Measurements from ENCODE around the gene SMC5.
A peak's percentile ranks its signal among the peaks of the same experiment; 100 is the strongest.
"Not testable (repeated sequence)": the region's sequence is repeated elsewhere in the genome, so short reads cannot be mapped to it uniquely, and the experiment has no call there.

Gene SMC5

DNA sequence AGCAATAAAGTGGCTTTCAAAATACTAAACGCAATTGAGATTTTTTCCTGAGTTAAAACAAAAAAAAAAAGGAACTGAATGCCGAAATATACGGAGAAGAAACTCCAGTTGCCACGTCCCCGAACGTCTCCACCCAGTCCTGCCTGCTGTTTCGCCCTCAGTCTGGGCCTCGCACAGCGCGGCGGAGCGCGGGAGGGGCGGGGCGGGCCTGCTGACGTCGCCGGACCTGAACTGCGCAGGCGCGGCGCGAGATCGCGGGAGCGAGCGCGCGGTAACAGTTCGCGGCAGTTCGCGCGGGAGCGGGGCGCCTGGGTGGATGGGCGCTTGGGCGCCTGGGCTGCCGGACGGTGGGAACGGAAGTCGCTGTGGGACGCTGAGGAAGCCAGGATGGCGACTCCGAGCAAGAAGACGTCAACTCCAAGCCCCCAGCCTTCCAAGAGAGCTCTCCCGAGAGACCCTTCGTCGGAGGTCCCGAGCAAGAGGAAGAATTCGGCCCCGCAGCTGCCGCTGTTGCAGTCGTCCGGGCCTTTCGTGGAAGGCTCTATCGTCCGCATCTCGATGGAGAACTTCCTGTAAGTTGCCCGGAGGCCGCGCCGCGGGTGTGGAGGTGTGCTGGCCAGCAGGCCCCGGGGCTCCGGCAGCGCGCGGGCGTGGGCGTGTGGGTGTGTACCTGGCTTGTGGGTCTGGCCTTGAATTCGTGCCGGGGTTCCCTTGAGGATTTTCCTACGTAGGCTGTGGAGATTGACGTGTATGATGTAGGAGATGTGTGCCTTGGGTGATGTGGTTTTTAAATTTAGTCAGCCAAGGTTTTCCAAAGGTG lies at the start of gene SMC5:
Gene SMC5 (plus strand): TSS at position 287 of the 820 bp plus-strand sequence. CDS start 101 bp downstream, at position 388.
- peak; percentile 83 for DNase-seq

DNA sequence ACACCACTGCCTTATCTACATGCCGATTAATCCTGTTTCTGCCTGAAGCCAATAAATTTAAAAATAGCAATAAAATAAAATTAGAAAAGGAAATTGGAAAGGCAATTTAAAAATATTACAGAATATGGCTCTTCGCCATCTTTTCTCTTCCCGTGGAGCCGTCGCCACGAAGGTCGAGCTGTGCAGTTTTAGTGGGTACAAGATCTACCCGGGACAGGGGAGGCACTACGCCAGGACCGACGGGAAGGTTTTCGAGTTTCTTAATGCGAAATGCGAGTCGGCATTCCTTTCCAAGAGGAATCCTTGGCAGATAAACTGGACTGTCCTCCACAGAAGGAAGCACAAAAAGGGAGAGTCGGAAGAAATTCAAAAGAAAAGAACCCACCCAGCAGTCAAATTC lies 41.7 kb upstream of the SMC5 start:
- DNase-seq = no peak

DNA sequence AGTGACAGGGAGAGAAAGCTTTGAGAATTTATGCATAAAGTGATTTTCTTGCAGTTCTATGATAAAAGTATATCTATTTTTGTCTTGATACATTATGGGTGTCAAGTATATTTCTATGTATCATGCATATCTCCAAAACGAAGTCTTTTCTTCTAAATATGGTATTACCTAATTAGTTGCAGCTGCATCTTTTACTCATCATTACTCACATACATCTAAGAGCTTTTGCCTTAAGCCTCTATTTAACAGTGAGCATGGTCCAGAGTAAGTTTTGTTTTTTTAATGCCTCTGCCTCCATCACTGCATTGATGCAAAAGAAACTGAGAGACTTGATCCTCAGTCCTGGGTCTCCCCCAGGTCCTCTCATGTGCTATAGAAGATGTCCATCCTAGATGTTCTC lies 40.0 kb upstream of the SMC5 start:
- peak; percentile 54 for DNase-seq

DNA sequence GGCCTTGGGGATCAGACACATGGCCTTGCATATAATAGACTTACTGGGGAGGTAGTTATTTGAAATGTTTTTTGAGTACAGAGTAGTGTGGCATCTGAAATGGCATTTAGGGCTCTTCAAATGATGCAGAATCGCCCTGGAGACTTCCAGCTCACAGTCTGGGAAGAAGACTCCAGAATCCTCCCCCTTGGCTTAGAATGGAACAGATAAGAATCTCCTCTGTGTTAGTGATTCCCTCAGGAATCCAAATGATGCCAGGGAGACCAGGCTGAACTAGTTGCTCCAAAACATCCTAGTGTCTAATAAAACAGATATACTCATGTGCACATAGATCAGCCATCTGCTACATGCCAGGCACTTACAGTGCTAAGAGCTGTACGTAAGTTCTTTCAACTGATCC lies 38.6 kb upstream of the SMC5 start:
- DNase-seq = no peak

DNA sequence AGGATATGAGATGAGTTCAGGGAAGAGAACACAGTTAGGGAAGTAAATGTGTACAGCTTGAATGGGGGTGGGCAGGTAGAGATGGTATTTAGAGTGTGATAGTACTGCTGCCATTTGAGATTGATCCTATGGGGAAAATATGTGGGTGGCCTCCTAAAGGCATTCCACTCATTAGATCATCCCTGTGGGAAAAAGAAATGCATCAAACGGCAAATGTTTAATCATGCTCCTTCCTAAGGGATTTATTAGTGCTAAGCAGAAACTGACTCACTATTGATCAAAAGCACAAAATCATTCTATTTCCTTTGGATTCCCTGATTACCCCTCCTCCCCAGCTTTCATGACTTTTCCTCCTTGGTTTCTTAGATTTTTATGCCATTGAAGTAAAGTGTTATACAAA lies 36.4 kb upstream of the SMC5 start:
- no peak for DNase-seq

DNA sequence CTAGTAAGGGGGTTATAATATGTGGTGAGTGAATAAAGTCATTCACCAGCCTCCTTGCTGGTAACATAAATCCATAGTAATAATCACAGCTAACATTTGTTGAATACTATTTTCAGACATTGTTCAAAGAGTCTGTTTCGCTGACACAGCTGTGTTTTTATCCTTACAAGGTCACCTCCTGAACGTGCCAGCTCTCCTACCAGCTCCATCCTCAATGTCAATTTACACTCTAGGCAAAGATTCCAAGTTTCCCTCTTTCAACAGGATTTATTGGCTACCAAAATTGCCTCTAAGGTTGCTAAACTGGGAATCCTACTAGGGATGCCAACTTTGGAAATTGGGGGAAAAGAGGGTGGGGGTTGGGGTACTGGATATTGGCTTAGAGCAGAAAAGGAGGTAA lies 30.7 kb upstream of the SMC5 start:
- no peak for DNase-seq

DNA sequence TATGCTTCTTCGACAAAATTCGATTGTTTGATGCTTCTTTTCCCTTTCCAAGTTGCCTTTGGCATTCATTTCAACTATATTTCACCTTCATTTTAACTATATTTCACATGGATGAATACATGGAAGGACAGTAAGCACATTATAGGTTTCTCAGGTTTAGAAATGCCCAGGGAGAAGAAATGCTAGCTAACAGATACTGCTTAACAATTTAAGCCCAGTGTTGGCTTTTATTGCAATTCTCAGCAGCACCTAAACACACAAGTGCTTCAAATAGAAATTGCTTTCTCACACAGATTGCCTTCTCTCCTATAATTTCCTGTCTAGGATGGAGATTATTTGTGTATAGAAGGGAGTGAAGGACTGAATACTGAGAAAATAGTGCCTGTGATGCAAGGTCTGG lies 30.2 kb upstream of the SMC5 start:
- DNase-seq = no peak

DNA sequence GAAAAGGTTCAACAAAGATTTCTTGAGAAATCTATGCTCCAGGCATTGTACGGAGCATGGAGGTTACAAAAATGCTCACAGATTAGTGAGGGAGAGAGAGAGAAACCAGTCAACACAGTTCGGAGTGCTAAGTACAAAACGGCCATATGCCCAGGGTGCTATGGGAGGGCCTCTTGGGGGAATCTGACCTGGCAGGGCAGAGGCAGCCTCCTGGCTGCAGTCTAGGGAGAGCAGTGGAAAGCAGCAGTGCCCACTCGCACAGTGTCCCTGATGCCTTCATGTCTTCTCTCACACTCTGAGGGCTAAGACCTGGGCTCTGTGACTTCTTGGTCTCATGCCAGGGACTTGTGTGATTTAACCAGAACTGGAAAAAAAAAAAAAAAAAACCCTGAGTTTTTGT lies 29.8 kb upstream of the SMC5 start:
- no peak for DNase-seq

DNA sequence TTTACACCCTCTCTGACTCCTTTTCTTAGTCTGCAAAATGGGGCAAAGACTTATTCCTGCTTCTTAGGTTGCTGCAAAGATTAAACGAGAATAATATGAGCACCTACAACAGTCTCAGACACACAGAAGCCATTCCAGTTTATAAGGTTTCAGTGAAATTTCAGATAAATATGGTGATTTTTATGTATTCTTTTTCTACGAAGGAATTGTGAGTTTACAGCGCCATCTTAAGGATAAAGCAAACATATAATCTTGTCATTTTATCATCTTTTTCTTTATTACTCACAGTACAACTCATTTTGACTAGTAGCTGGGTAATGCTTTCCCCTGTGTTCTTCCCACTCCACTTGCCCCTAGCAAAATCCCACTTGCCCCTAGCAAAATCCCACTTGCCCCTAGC lies 29.2 kb upstream of the SMC5 start:
- DNase-seq = peak; percentile 33

DNA sequence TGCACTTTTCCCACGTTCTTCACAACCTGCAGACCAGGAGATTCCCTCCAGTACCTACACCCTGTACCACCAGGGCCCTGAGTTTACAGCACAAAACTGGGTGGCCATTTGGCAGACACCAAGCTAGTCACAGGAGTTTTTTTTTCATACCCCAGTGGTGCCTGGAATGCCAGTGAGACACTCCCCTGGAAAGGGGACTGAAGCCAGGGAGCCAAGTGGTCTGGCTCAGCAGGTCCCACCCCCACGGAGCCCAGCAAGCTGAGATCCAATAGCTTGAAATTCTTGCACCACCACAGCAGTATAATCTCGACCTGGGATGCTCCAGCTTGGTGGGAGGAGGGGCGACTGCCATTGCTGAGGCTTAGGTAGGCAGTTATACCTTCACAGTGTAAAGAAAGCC lies 26.3 kb upstream of the SMC5 start:
- DNase-seq = no peak

DNA sequence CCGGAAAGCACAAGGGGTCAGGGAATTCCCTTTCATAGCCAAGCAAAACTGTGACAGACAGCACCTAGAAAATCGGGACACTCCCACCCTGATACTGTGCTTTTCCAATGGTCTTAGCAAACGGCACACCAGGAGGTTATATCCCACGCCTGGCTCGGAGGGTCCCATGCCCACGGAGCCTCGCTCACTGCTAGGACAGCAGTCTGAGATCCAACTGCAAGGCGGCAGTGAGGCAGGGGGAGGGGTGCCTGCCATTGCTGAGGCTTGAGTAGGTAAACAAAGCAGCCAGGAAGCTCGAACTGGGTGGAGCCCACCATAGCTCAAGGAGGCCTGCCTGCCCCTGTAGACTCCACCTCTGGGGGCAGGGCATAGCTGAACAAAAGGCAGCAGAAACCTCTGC lies 24.6 kb upstream of the SMC5 start:
- DNase-seq = not testable (repeated sequence)

DNA sequence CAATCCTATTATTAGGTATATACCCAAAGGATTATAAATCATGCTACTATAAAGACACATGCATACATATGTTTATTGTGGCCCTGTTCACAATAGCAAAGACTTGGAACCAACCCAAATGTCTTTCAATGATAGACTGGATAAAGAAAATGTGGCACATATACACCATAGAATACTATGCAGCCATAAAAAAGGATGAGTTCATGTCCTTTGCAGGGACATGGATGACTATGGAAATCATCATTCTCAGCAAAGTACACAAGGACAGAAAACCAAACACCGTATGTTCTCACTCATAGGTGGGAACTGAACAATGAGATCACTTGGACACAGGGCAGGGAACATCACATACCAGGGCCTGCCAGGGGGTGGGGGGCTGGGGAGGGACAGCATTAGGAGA lies 12.8 kb upstream of the SMC5 start:
- DNase-seq = not testable (repeated sequence)

DNA sequence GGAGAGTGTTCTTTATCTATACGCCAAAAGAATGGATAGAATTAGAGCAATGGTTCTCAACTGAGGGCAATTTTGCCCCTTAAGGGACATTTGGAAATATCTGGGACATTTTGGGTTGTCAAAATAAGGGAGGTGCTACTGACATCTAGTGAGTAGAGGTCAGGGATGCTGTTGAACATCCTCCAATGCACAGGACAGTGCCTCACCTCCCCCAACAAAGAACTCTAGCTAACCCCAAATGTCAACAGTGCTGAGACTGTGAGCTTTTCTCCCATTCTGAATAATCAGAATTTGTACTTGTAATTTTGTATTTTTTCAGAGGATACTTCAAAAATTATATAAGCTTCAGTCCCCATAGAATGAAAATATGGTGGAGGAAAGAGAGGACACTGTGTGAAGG lies 8.6 kb upstream of the SMC5 start:
- DNase-seq = no peak

DNA sequence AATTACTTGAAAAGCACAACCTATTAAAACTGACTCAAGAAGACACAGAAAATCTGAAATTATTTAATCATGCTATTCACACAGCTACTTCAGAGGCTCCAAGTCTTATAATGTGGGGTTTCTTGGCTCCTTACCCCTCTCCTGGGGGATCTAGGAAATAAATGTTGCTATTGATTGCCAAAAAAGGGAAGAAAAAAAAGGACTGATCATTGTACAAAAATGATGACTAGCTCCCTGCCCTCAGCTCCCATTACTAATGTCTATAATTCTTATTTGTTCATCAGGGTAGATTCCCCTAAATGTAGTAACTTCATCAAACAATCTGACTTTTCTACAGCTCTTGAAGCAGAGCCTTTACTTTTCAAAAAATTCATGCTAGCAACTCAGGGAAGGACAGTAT lies 3.3 kb upstream of the SMC5 start:
- no peak for DNase-seq

DNA sequence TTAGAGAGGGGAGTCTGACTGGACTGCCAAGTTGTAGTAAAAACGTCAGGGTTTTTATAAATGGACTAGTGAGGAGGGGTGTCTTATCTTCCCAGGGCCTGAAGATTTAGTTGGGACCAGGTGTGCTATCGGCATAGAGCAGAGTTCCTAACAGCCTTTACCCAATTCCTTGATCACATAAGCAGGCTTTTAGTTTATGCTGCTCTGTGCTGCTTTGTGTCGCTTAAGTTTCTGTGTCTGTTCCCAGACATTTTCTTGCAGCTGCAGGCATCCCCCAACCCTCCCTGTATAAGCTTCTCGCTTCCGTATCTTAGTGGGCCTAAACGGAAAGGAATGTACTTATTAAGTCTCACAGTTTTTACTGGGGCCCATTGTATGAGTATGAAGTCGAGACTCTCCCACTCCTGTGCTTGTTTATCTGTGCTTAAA lies 2.6 kb upstream of the SMC5 start:
- no peak for DNase-seq

DNA sequence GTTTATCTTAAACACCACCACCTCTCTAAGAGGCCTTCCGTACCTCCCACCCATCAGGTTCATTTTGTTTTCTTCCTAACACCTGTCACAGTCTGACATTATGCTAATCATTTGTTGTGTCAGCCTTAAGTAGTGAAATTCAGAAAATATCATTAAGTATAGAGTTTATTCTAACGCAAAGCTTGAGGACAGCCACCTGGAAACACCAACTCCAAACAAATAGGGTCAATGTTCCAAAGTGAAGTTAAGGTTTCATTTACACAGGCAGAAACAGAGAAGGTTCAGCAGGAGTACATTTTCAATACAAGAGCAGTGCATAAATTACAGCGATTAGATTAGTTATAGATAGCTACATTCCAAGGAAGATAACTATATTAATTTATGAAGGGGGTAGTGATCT lies 1.3 kb upstream of the SMC5 start:
- no peak for DNase-seq

DNA sequence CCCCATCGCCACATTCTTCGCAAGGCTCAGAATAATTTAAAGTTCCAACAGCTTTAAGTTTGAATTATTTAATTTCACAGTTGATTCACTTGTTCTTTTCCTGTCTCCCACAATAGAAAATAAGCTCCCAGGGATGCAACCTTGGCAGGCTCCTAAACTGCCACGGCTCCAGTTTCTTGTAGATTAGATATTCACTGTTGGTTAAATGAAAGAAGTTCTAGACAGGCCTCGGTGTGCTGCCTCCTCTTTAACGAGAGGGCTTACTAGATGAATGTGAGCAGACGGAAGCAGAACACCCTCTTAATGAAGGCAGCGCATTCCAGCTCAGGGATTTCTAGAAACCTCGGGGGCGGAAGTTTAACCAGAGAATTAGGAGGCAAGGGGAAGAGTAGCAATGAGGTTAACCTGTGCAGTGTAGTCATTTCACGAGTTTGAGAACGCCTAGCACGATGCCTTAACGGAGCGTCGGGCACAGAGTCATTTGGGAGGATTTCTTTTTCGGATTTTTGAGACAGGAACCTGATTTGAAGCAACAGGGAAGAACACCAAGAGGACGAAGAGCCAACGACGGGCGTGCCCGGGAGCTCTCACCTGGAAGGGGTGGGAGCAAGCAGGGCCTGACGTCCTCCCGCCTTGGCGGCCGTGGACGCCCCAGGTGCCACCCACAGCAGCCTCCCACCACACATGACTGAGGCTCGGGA lies 637 bp upstream of the SMC5 start:
- no peak for DNase-seq

DNA sequence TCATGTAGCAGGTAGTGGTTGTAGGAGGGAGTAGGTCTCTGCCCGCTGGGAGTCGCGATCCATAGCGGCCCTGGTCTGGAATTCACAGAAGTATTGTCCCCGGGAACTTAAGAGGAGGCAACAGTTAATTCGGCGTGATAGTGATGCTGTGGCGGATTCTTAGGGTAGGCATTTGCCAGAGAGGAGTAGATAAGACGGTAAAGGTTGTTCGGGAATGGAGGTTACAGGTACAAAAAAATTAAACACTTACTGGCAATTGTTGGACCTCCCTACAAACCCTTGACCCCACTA lies 679 bp downstream of the SMC5 start:
- no peak for DNase-seq

DNA sequence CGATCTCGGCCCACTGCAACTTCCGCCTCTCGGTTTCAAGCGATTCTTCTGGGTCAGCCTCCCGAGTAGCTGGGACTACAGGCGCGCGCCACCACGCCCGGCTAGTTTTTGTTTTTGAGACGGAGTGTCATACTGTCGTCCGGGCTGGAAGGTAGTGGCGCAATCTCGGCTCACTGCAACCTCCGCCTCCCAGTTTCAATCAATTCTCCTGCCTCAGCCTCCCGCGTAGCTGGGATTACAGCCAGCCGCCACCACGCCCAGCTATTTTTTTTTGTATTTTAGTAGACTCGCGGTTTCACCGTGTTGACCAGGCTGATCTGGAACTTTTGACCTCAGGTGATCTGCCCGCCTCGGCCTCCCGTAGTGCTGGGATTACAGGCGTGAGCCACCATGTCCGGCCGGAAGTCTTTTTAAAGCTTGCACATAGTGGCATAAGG lies 1.2 kb downstream of the SMC5 start:
- DNase-seq = no peak

DNA sequence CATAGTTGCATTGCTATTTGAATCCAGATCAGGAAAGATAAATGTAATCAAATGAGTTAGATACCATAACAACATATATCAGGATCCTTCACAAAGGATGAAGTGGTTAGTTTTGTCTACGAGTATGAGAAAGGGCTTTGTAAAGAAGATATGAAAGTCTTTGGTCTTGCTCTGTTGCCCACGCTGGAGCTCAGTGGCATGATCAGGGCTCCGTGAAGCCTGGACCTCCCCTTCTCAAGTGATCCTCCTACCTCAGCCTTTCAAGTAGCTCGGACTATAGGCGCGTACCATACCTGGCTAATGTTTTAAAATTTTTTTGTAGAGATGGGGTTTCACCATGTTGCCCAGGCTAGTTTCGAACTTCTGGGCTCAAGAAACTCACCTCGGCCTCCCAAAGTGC lies 1.8 kb downstream of the SMC5 start:
- DNase-seq = no peak

DNA sequence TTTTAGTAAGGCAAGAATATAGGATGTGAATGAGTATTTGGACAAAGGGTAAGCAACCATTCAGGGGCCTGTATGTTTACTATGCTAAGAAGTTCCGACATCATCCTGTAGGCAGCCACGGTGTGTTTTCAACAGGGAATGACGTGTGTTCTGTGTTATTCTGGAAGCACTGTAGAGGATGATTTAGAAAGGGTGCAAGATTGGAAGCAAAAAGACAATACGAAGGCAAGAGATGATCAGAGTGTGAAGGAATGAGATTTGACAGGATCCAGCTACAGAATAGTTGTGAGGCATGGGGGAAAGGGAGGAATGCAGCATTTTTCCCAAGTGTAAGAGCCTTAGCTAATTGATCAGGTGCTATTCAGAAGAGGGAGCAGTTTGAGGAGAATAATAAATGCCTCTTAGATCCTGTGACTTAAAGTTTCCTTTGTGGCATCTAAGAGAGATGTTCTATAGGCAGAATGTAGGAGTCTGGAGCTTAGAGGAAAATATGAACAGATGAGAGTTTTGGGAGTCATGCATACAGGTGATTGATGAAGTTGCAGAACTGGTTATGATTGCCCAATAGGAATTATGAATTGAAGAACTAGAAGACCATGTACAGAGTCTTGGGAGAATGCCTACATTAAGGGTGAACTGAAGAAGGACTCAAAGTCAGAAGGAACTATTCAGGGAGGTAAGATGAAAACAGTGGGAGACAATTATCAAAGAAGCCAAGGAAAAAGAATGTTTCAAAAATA lies 2.5 kb downstream of the SMC5 start:
- DNase-seq = no peak

DNA sequence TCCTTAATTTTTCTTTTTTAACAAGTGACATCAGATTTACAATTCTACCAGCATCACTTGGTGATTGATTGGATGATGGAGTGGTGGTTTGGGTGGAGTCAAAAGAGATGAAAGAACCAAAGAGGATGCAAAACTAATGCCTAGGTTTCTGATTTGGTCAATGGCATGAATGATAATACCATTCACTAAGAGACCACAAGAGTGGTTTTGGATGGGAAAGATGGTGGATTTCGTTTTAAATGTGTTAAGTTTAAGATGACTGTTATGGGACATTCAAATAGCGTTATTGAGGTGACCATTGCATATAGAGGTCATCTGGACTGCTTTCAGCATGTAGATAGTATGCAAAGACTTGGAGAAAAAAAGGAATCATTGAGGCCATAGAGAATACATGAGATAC lies 3.6 kb downstream of the SMC5 start:
- no peak for DNase-seq

DNA sequence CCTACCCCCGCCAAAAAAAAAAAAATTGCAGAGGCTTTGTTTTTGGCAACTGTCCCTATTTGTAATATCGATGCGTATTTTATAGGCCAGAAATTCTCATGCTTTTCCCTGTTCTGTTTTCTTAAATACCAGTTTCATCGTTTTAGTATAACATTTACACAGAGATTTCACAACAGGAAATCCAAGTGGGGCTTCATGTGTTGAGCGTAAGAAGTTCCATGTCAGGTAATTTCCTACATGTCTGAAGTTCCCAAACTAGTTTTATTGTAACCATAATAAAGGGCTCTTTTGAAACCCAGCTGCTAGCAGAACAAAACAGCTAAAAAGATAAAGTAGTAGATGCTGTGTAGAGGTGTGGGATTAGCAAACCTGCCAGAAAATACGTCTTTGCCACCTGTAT lies 4.2 kb downstream of the SMC5 start:
- DNase-seq = no peak

DNA sequence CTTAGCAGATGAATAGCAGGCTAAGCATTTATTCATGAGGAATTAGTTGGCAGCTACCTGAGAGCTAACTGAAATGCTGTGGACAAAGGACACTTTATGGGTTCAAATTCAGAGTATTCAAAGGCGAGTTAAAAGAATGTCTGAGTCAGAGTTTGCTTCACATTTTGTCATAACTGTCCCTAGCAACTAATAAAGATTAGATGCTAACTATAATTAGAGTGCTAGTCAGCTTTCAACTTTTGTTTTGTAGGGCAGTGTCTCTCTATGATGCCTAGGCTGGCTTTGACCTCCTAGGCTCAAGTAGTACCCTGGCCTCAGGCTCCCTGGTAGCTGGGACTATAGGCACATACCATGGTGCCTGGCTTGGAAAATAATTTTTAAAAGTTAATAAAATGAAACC lies 4.6 kb downstream of the SMC5 start:
- DNase-seq = no peak
